Endothelial cell (in vitro differentiated cells): Measurements from ENCODE around the gene POU2AF1. TPM values are rescaled to one million over a fixed set of nuclear protein-coding genes. Genes with fewer than 3 reads are reported as not detected.
A peak's percentile ranks its signal among the peaks of the same experiment; 100 is the strongest.

ENCODE experiments used
- DNase-seq: peaks from one replicate; pipeline ENCODE4 v3.0.0; 2021; ENCODE audit warnings: low spot score
- H3K27ac Mint-ChIP-seq: one replicate; pipeline ENCODE4 v1.8.0; 2021; ENCODE audit warnings: mixed read lengths, inconsistent platforms; ENCODE audit not compliant: unreplicated experiment
- H3K27me3 Mint-ChIP-seq: one replicate; pipeline ENCODE4 v1.8.0; 2021; ENCODE audit warnings: mild to moderate bottlenecking, moderate library complexity, mixed read lengths, inconsistent platforms; ENCODE audit not compliant: unreplicated experiment
- H3K36me3 Mint-ChIP-seq: one replicate; pipeline ENCODE4 v1.8.0; 2021; ENCODE audit warnings: mild to moderate bottlenecking, low read depth, mixed read lengths, inconsistent platforms; ENCODE audit not compliant: unreplicated experiment
- H3K4me1 Mint-ChIP-seq: one replicate; pipeline ENCODE4 v1.8.0; 2021; ENCODE audit warnings: mild to moderate bottlenecking, mixed read lengths, inconsistent platforms; ENCODE audit not compliant: unreplicated experiment
- H3K4me3 Mint-ChIP-seq: one replicate; pipeline ENCODE4 v1.8.0; 2021; ENCODE audit warnings: mild to moderate bottlenecking, mixed read lengths, inconsistent platforms; ENCODE audit not compliant: unreplicated experiment
- H3K9me3 Mint-ChIP-seq: one replicate; pipeline ENCODE4 v1.8.0; 2021; ENCODE audit warnings: mixed read lengths, inconsistent platforms; ENCODE audit not compliant: unreplicated experiment
- total RNA-seq: library from RNA; stranded (reverse); fragmentation: NEBNext Ultra II Directional; extraction: Animal tissue kit (Norgen Biotek cat#: 25700); gene quantifications from one replicate; pipeline ENCODE4 v1.2.1, GENCODE V29; 2021; ENCODE audit not compliant: unreplicated experiment
- TF ChIP-seq, protein P1 (sequence below): fragments of 200-600 bp; sonication (generic); IDR thresholded peaks from one replicate; pipeline ENCODE4 v1.5.0; 2021; ENCODE audit warnings: antibody characterized with exemption; ENCODE audit not compliant: unreplicated experiment

Gene POU2AF1
- total RNA-seq, 1 donor from 2014 or later, result not detected

DNA sequence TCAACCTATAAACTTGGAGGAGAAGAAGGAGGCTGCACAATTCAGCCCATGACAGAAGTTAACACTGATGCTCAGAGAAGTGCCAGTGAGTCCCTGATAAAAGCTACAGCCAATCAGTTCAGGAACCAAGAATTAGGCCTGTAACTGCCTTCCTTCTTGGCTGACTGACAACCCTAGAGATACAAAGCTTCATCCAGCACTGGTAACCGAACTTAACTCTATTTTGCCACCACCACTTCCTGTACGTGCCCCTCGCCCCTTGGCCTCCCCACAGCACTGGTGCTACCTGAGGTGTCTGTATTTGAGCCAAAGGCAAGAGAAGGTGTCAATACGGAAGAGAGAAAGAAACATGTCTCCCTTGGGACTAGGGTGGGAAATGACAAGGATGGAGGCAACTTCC, 40.1 kb upstream of the POU2AF1 start:
- TF ChIP-seq, protein P1, sequence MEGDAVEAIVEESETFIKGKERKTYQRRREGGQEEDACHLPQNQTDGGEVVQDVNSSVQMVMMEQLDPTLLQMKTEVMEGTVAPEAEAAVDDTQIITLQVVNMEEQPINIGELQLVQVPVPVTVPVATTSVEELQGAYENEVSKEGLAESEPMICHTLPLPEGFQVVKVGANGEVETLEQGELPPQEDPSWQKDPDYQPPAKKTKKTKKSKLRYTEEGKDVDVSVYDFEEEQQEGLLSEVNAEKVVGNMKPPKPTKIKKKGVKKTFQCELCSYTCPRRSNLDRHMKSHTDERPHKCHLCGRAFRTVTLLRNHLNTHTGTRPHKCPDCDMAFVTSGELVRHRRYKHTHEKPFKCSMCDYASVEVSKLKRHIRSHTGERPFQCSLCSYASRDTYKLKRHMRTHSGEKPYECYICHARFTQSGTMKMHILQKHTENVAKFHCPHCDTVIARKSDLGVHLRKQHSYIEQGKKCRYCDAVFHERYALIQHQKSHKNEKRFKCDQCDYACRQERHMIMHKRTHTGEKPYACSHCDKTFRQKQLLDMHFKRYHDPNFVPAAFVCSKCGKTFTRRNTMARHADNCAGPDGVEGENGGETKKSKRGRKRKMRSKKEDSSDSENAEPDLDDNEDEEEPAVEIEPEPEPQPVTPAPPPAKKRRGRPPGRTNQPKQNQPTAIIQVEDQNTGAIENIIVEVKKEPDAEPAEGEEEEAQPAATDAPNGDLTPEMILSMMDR, result no peak
- Mint-ChIP-seq H3K9me3 (no peaks in the 10 kb centered on the region), H3K4me3 (no peak overlapping the region), H3K27me3 (peaks cover 5% of the 10 kb centered on the region), H3K36me3 (no peaks in the 10 kb centered on the region), H3K4me1 (peaks cover 16% of the 10 kb centered on the region), H3K27ac (no peak overlapping the region)
- DNase-seq, result no peak

DNA sequence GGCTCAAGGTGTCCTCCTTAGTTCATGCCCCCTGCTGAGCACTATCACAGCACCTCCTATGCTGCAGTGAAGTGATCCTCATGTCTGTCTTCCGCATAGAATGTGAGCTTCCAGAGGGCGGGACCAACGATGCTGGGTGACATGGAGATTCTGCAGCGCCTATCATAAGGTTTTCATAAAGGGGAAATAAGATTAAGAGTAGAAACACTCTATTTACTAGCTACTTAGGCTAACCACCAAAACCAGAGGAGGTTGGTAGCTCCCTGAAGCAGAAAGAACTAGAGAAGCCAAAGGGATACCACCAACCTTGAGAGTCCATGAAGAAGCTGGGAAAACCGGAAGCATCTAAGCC, 39.3 kb upstream of the POU2AF1 start:
- TF ChIP-seq, protein P1, result no peak
- no peak for DNase-seq
- Mint-ChIP-seq H3K27ac (no peak overlapping the region), H3K4me1 (peaks cover 16% of the 10 kb centered on the region), H3K27me3 (peaks cover 5% of the 10 kb centered on the region), H3K36me3 (no peaks in the 10 kb centered on the region), H3K4me3 (no peak overlapping the region), H3K9me3 (no peaks in the 10 kb centered on the region)

GRCh38 chr11:111417766-111418435, 38.8 kb upstream of the POU2AF1 start:
- peaks cover 5% of the 10 kb centered on the region for H3K27me3 Mint-ChIP-seq
- DNase-seq, result no peak
- H3K4me1 Mint-ChIP-seq, result peaks cover 16% of the 10 kb centered on the region
- TF ChIP-seq, protein P1, result no peak
- no peak overlapping the region for H3K4me3 Mint-ChIP-seq
- peak overlapping the region; percentile 4 for H3K27ac Mint-ChIP-seq
- H3K36me3 Mint-ChIP-seq, result no peaks in the 10 kb centered on the region
- H3K9me3 Mint-ChIP-seq, result no peaks in the 10 kb centered on the region

DNA sequence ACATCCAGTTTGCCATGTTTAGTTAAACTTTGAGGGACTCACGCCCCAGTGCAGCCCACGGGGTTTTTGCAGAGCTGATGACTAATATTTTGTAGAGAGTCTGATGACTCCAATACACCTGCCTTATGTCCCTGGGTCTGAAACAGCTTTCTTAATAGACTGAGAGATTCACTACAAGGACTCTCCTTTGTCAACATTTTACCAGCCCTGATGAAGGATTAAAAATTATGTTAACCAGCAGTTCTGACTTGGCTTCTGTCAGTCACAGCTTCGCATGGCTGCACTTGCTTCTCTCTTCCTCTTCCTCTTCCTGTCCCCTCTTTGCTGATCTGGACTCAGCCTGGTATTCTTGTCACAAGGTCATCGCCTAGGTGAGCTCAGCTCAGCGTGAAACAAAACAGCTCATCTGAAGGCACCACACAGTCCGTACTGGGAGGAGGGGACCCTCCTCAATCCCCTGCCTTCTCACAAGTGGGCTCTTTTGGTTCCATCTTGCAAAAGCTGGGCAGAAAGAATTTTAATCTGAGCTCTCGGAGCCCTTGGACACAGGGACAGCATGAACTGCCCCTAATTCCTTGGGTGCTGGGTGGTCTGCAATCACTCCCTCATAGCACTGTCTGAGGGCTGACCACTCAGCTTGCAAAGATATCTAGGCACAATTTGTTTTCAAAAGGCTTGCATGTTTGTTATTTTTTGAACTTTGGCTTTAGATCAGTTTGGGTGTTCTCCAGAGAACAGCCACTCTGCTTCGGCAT, 38.1 kb upstream of the POU2AF1 start:
- H3K4me1 Mint-ChIP-seq, result peaks cover 16% of the 10 kb centered on the region
- peaks cover 5% of the 10 kb centered on the region for H3K27me3 Mint-ChIP-seq
- H3K4me3 Mint-ChIP-seq, result no peak overlapping the region

More for the DNA sequence above, 38.1 kb upstream of the POU2AF1 start:
- no peak for DNase-seq
- Mint-ChIP-seq H3K36me3 (no peaks in the 10 kb centered on the region), H3K27ac (peak overlapping the region; percentile 4), H3K9me3 (no peaks in the 10 kb centered on the region)
- TF ChIP-seq, protein P1, result no peak
